Islet precursor cell (in vitro differentiated cells): ENCODE data around the gene MEST.
A peak's percentile ranks its signal among the peaks of the same experiment; 100 is the strongest.
"Not testable (repeated sequence)": the region's sequence is repeated elsewhere in the genome, so short reads cannot be mapped to it uniquely, and the experiment has no call there.

Experiments used
- DNase-seq: peaks from one replicate; pipeline ENCODE4 v3.0.0-alpha.2; 2018

Gene MEST

DNA sequence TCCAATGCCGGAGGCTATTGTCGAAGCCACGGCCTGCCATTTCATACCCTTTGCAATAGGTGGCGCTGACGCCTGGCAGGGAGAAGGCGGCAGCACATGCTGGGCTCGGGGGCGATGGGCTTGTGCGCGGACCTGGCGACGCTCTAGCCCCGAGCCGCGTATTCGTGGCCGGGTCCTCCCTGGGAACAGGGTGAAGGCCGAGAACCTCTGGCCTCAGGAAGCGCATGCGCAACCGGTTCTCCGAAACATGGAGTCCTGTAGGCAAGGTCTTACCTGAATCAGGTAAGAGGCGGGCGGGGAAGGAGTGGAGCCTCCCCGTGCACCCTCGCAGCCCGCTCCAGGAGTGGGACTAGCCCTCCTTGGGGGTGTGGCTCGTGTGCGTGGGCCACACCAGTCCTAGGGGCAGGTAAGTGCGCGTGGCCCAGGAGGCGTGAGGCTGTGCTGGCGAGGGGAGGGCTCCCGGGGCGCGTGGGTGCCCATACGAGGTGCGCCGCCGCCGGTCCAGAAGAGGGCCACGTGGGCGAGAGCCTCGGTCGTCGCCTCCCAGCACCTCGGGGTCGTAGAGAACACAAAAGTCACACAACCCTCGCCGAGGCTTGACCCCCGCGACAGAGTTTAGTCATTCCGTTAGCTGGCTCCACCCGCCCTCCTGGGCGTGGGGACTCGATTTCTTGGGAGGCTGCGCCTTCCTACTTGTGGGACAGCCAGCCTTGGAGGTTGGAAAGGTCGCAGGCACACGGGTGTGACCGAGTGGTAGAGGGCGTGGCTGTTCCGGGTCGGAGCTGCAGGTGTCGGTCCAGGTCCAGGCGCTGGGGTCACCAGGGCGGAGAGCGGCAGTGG, 5.6 kb upstream of the MEST start:
- peak; percentile 95 for DNase-seq

DNA sequence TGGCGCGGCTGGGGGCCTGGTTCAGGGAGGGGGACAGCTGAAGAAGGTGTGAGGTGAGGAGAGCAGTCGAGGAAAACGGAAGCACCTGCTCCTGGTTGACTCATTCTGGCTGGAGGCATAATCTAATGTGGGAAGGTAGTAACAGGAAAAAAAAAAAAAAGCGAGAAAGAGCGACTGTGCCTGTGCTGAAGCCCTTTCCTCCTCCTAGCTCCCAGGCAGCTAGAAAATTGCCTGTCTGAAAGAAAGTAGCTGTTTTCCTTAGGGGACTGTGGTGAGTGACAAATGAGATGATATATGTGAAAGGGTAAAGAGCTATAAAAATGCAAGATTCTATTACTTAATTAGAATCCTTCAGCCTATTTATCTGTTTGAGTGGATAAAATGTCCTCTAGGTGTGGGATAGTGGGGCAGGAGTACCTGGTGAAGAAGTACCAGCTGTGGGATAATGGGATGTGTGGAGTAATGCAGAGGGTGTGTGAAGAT, 4.9 kb upstream of the MEST start:
- no peak for DNase-seq

DNA sequence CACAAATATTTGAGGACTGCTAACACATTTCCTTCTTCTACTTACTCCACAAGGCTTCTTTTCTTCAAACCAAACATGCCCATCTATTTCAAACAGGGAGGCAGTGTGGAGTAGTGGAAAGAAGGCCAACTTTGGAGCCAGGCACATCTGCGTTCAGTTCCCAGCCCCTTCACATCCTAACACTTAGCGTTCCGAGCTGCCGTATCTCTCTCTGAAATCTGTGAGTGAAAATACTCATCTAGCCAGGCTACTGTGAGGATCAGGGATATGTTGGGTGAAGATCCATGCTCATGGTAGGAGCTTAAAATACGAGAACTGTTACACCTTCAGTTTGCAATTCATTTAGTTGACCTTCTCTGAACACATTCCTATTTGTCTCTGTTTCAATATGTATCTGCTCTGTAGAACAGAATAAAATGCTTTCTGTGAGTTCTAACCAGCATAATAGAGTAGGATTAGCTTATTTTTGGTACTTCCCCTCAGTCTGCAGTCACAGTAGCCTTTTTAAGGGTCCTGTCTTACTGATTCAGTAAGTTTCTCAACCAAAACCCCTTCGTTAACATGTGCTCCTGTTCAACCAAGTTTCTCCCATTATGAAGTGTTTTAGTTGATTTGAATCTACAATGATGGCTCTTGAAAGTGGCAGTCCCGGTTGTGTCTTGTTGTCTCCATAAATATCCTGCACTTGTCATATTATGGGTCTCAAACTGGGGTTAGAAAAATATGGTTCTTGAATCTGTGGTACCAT, 3.3 kb upstream of the MEST start:
- no peak for DNase-seq

DNA sequence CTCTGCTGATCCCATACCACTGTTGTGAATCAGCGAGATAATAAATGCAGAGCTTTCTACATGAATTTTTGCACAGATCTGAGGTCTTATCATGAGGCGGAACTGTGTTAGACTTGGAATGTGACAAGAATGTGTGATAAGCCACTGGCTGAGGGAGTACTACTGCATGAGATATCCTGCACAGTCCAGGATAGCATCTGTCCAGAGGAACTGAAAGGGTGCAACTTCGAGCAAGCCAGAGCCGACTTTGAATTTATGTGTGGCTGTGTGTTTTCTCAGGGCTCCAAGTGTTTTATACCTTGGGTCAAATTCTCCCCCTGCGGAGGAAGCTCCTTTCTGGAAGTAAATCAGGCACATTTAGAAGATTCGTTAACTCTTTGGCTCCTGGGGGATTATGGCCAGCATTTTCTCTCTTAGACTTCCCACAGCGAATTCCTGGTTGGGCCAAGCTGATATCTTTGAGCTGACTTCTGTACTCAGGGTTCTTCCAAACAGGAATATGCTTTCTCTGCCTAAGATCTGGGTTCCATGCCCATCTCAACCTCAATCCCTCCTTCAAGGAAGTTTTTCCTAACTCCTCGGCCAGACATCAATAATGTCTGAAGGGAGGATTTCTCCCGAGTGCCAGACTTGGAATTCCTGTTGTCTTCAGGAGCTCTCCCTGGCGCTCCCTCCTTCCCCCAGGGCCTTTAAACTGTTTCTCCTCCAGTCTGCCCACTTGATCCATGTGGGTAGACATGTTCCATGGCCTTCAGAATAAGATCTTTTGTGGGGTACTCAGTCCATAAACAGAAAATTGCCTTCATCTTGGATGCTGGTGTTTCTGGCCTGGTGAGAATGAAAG, 2.5 kb upstream of the MEST start:
- peak; percentile 79 for DNase-seq

DNA sequence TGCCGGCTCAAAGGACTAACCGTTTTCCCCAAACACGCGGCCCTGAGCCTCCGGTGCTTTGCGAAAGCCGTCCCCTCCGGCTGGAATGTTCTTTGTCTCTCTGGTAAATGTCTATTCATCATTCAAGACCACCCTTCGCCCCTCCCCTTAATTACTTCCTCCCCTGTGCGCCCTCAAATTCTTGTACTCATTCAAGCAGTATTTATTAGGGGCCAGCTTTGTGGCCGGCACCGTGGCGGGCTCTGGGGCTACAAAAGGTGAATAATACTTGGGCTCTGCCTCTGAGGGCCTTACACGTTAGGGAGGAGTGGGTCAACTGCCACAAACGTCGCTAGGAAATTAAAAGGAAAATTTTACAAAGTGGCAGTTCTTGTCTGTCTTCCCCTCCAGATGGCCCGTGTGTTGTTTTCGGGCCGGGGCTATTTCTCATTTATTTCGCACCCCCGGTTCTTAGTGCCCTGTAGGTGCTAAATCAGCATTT, 1.5 kb upstream of the MEST start:
- DNase-seq: peak; percentile 73

DNA sequence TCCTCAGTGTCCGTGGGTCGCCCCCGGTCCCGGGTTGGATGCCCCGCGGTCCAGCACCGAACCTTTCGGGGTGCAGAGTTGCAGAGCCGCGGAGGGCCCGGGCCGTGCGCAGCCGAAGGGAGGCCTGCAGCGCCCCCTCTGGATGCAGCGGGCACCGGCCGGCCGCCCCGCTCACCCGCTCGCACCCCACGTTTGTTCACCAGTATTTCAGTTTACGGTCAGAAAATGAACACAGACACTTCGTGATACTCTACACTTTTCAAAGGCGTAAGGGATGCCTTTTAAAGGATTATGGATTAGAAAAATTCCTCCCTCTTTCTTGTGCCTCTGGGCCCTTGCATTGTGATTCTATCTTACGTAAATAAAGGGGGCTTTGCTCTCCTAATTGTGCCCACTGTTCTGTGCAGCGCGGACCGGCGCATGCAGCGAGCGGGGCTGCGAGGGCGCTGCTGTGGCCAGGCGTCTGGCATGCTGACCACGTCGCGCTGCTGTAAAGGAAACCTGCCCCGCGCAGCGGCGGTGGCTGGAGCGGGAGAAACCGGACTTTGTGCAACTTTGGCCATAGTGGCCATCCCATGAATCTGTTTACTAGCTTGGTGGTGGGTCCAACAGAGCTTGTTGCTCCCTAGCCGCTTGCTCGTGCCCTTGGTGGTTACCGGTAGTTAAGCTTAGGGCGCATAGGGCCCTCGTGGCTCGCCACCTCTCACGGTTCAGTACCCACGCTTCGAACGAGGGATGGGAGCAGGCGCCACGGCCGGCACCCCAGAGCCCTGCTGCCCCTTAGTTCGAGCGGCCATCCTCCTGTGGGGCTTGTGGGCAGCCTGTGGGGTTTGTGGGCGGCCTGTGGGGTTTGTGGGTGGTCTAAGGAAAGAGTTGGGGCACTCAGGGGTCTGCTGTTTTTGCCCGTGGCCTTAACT, 739 bp upstream of the MEST start:
- peak; percentile 69 for DNase-seq

DNA sequence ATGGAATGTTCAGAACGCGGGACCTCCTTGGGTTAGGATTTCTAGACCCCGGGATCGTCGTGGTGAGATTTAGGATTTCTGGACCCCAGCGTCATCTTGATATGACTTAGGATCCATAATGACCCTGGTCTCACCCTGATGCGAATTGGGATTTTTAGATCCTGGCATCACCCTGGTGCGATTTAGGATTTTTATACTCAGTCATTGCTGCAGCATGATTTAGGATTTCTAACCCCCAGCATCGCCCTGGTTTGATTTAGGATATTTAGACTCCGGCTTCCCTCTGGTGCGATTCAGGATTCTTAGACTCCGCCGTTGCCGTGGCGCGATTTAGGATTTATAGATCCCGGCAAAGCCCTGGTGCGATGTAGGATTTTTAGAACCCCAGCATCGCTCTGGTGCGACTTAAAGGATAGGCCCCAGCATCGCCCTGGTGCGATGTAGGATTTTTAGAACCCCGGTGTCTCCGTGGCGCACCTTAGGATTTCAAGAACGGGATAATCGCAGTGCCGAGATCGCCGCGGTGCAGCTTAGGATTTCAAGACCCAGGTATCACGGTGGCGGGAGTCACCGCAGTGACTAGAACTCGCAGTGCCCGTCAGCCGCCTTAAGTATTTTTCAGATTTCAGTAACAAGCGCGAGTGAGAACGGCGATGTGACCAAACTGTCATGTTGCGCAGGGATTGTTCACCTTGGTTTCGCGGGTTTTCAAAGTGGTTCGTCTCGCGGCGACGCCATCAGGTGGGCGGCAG, 814 bp downstream of the MEST start:
- DNase-seq: no peak

DNA sequence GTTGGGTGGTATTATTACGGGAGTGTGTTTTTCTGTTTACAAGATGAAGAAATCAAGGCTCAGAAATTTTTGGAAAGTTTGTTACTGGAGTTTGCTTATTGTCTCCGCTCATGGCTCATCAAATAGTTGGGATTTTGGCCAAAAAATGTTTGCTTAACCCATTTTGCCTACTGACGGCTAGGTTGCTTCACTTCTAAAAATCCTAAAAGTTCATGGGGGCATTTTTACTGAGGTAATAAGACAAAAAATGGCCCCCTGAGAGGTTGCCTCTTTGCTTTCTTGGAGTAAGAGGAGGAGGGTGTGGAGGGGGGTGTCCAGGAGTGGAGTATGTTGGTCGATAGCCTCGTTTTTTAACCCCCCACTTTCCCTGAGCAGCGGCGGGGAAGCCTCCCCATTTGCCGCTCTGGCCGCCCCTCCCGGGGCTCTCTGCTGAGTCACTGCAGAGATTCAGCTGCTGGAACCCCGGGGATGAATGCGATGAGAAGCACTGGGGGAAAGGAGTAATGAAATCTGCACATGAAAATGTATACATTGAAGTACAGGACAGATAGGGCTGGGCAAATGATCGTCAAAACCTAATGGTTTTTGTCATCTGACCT, 1.5 kb downstream of the MEST start:
- DNase-seq: no peak

DNA sequence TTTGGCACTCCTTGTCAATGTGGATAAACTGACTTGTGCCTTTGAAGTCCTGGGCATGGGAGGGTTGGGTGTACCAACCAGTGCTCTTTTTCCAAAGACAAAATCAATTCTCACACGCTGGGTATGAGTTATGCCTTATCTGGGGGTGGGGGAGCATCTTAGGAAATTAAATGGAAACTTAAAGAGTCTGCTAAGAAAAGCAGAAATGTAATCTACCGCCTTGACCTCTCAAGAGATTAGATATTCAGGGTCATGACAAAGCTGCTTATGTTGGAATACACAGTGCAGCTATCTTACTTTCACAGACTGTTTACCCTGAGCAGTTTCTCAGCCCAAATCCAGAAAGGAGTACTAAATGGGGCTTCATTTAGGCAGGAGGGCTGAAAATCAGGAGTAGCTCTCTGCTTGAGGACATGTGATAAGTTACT, 2.6 kb downstream of the MEST start:
- no peak for DNase-seq

DNA sequence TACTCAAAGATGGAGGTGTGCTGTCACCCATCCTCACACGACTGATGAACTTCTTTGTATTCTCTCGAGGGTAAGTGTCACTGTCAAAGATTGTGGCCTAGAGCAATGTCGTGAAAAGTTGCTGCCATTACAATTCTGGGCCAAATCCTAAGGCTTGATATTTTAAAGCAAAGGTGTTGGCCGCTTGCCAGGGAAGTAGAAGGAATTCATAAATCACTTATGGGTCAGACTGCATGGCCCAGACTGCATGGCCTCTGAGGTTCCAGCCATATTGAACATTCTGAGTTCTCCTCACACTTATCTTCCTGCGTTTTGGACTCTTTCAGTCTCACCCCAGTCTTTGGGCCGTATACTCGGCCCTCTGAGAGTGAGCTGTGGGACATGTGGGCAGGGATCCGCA, 8.6 kb downstream of the MEST start:
- no peak for DNase-seq

DNA sequence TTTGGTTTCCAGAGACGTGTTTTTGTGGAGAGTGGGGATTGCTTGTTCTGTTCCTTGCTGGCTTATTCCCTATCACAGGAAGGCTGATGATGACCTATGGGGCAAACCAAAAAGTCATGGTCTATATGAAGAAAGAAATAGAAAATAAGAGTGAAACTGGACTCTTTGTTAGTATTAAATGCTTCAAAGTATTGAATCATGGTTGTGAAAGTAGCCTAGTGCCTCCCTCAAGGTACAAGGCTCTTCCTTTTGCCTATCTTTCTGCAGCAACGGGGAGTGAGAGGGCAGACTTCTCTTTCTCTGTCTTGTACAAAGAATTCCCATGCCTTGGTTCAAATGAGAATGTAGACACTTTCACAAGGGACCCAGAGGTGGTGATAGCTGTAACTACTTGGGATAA, 9.0 kb downstream of the MEST start:
- DNase-seq: no peak

DNA sequence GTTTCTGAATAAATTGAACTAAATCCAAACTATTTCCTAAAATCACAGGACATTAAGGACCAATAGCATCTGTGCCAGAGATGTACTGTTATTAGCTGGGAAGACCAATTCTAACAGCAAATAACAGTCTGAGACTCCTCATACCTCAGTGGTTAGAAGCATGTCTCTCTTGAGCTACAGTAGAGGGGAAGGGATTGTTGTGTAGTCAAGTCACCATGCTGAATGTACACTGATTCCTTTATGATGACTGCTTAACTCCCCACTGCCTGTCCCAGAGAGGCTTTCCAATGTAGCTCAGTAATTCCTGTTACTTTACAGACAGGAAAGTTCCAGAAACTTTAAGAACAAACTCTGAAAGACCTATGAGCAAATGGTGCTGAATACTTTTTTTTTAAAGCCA, 13.9 kb downstream of the MEST start:
- DNase-seq: no peak

DNA sequence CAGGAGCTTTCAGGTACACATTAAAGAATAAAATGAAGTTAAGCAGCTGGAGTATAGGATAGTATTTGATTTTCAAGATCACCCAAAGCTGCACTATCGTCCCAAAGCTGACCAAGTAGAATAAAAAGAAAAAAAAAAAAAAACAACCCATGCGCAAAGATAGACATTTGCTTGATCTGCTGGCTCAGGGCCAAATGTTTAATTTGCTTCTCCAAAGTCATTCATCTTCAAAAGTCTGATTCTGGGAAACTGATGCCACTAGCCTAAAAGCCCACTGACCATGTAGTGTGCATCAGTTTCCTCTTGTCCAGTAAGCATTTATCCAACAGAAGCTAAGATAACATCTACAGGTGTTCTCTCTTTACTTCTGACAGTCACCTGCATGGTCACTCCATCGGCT, 14.5 kb downstream of the MEST start:
- no peak for DNase-seq

DNA sequence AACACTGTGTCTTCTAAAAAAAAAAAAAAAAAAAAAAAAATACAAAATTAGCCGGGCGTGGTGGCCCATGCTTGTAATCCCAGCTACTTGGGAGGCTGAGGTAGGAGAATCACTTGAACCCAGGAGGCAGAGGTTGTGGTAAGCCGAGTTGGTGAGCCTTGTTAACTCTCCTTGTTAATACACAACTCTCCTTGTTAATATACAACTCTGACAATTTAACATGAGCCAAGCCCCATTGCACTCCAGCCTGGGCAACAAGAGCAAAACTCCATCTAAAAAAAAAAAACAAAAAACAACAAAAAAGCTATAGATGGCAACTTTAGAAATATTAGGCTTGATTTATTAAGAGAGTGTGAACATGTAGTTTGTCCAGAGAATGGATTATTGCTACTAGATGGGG, 20.2 kb downstream of the MEST start:
- DNase-seq: not testable (repeated sequence)

DNA sequence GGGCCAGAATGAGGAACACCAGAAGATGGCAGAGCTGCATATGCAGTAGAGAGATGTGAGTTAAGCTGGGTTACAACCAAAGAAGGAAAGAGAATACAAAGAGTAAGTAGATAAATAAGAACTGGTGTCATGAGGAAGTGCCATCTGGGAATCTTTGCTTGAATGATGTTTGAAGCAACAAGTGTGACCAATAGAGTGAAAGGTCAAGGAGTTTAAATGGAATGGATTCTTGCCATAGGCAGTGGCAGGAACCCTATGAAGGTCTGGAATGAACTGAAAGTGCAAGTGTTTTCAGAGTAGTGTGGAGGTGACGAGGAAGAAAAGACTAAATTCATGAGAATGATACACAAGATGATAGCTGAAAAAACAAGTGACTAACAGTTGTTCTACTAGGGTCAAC, 21.6 kb downstream of the MEST start:
- DNase-seq: no peak

DNA sequence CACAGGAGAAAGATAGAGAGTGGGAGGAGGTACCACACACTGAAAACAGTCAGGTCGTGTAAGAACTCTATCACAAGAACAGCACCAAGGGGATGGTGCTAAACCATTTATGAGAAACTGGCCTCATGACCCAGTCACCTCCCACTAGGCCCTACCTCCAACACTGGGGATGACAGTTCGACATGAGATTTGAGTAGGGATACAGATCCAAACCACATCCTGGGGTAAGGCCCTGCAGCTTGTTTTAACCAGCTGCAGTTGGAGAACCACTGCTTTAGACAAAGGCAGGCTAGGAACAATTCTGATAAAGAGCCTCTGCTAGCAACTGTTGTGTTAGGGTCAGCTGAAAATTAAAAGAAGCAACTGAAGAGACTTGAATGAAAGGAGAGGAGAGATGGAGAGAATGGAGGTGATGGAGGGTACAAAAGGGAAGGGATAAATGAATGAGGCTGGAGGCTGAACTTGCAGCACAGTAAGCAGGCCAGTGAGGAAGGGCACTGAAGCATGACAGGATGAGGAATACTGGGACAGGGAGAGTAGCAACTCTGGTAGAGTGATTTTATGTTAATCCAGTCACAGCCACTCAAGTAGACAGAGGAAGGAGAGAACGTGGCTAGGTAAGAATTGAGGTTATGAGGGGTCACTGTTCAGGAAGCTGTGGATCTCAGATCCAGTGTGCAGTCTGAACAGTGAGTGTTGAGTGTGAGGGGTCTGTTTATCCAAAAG, 23.6 kb downstream of the MEST start:
- DNase-seq: no peak

DNA sequence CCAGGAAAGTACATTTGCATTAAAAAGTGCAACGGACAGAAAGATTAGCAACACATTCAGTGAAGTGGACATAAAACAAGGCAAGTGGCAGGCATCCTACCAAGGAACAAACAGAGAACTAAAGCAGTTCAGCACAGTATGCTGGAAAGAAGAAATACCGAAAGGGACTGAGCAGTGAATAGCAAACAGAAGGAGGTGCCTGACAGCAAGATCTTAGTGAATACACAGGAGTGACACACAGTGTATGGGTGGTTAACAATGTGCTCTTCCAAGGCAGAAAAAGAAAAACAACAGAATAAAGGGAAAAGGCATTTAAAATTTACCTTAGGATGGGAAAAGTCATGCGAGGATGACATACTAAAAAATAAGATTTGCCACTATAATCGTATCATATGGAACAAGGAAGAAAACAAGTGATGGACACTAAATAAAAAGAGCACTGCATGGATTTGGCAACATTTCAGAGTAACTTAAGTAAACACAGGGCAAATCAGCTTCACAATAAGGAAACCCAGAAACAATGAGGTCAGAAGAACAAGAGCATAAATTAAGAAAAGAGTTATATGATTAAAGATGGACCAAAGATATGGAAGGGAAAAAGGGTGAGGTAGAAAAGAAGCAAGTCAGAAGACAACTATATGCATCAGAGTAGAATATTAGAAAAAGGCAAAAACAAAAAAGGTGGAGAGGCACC, 29.5 kb downstream of the MEST start:
- DNase-seq: peak; percentile 9

DNA sequence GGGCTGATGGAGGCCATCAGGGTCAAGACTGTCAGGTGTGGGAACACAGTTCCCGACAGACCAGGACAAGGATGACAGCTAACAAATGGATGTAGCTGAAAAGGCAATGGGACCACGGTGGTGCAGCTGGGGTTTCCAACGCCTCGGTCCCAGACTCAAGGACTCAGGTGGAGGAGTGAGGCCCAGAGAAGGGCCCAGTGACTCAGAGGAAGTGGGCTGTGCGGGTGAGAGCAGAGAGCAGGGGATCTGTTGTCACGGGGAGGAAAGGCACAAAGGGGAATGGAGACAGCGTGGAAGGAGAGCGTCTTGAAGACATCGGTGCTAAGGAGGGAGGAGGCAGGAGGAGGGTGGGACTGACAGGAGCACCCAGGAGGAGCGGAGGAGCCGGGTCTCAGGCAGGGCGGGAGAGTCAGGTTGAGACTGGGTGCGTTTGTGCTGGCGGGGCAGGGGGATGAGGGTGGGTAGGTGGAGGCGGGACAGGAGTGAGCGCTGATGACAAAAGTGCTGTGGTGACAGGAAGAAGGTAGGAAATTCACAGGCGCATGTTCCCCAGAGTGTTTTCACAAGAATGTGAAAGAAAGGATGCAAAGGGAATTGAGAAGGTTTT, 31.7 kb downstream of the MEST start:
- DNase-seq: peak; percentile 31

DNA sequence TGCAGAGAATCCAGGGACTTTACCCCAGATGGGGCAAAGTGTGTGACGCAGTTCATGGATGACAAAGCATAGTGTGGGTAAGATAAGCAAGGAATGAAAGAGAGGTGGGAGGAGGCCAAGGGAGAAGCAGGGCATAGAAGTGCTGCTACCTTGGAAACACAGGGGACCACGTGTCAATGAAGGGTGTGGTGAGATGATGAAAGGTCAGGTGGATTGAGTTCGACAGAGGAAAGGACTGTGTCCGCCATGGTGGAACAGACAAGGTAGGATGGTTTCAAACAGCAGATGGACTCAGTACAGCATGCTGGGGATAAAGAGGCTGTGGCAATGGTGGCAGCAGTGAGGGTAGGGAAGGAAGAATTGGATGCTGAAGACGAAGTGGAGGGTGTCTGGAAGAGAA, 32.7 kb downstream of the MEST start:
- DNase-seq: peak; percentile 19
